OCI-LY7 (cell line): Measurements from ENCODE around the gene PTPRO. TPM values are rescaled to one million over a fixed set of nuclear protein-coding genes. Genes with fewer than 3 reads are reported as not detected.

ENCODE experiments used
- BruUV-seq: library from RNA; stranded (reverse); fragments of 400-500 nt; replicated peaks from 2 replicates; lab custom pipeline; 2021; lab: Mats Ljungman, UMichigan
- CTCF ChIA-PET: fragments of 300-600 bp; sonication (Branson Sonifier 250); formaldehyde crosslinking; loops from one replicate; lab custom pipeline; 2022; ENCODE audit warnings: antibody characterized with exemption; ENCODE audit not compliant: unreplicated experiment; lab: Charles Lee
- POLR2A ChIA-PET: fragments of 300-600 bp; sonication (Branson Sonifier 250); formaldehyde crosslinking; loops from one replicate; lab custom pipeline; 2022; ENCODE audit warnings: antibody characterized with exemption; lab: Charles Lee
- DNase-seq: peaks from one replicate; pipeline ENCODE4 v3.0.0-alpha.2; 2015; ENCODE audit warnings: low spot score
- H2AFZ ChIP-seq: fragments of 200-600 bp; sonication (generic), shearing (Covaris generic); 2 replicates; pipeline ENCODE4 v1.6.1; 2014; ENCODE audit warnings: mild to moderate bottlenecking, antibody characterized with exemption, low read length, moderate library complexity
- H3K27ac ChIP-seq: fragments of 200-600 bp; sonication (generic); 2 replicates; pipeline ENCODE4 v1.5.1; 2014; ENCODE audit warnings: mixed run types, low read depth, mild to moderate bottlenecking, moderate library complexity, low read length, inconsistent platforms; ENCODE audit not compliant: poor library complexity, severe bottlenecking
- H3K36me3 ChIP-seq: fragments of 200-600 bp; sonication (generic); 2 replicates; pipeline ENCODE4 v1.6.1; 2014; ENCODE audit warnings: mild to moderate bottlenecking, antibody characterized with exemption, low read length, moderate library complexity, mixed read lengths; ENCODE audit not compliant: insufficient read depth
- H3K4me1 ChIP-seq: fragments of 200-600 bp; sonication (generic); 2 replicates; pipeline ENCODE4 v1.5.1; 2014; ENCODE audit warnings: mild to moderate bottlenecking, low read length; ENCODE audit not compliant: insufficient read depth, poor library complexity, severe bottlenecking
- H3K4me2 ChIP-seq: fragments of 200-600 bp; sonication (generic); 2 replicates; pipeline ENCODE4 v1.6.1; 2014; ENCODE audit warnings: mild to moderate bottlenecking, low read length
- H3K4me3 ChIP-seq: fragments of 200-600 bp; sonication (generic); 2 replicates; pipeline ENCODE4 v1.5.1; 2014; ENCODE audit warnings: mild to moderate bottlenecking, low read depth, low read length; ENCODE audit not compliant: poor library complexity, severe bottlenecking
- H3K79me2 ChIP-seq: fragments of 200-600 bp; sonication (generic); 2 replicates; pipeline ENCODE4 v1.6.1; 2016; ENCODE audit warnings: low read depth, mild to moderate bottlenecking, low read length, moderate library complexity, mixed read lengths; ENCODE audit not compliant: insufficient read depth
- H3K9me2 ChIP-seq: fragments of 200-600 bp; sonication (generic); 2 replicates; pipeline ENCODE4 v1.6.1; 2016; ENCODE audit warnings: mild to moderate bottlenecking, low read length, mixed read lengths; ENCODE audit not compliant: insufficient read depth
- H3K9me3 ChIP-seq: fragments of 200-600 bp; sonication (generic); 2 replicates; pipeline ENCODE4 v1.6.1; 2014; ENCODE audit warnings: mild to moderate bottlenecking, mixed run types, low read length, mixed read lengths
- H4K20me1 ChIP-seq: fragments of 200-600 bp; sonication (generic); 2 replicates; pipeline ENCODE4 v1.6.1; 2014; ENCODE audit warnings: mild to moderate bottlenecking, antibody characterized with exemption, low read length, moderate library complexity, mixed read lengths; ENCODE audit not compliant: insufficient read depth
- EZH2phosphoT487 ChIP-seq: fragments of 200-600 bp; sonication (generic); IDR thresholded peaks from 2 replicates; pipeline ENCODE4 v1.6.1; 2018; ENCODE audit warnings: low read depth, borderline replicate concordance, mild to moderate bottlenecking, mixed run types, antibody characterized with exemption, low read length, moderate library complexity, mixed read lengths
- intact Hi-C: fragments of 100-400 bp; cut with micrococcal nuclease; formaldehyde crosslinking; loops from one replicate; pipeline ENCODE4 v1.10.0; 2022; ENCODE audit not compliant: unreplicated experiment
- total RNA-seq, 2 experiments: library from RNA; depleted of rRNA in 1 of 2; stranded (reverse); fragments of >200 nt in 1 of 2; shearing (Covaris generic) in 1 of 2; gene quantifications; 2 replicates each; pipeline ENCODE4 v1.2.3, GENCODE V29; 2014 to 2022
- TF ChIP-seq, protein P1 (sequence below): fragments of 200-600 bp; sonication (generic); conservative IDR thresholded peaks from 2 replicates; pipeline ENCODE4 v1.5.1; 2014; ENCODE audit warnings: mild to moderate bottlenecking, antibody characterized with exemption, low read length, moderate library complexity, mixed read lengths

PTPRO gene
- total RNA-seq, 2 experiments from 2014 or later: 0.06 to 0.23 TPM

DNA sequence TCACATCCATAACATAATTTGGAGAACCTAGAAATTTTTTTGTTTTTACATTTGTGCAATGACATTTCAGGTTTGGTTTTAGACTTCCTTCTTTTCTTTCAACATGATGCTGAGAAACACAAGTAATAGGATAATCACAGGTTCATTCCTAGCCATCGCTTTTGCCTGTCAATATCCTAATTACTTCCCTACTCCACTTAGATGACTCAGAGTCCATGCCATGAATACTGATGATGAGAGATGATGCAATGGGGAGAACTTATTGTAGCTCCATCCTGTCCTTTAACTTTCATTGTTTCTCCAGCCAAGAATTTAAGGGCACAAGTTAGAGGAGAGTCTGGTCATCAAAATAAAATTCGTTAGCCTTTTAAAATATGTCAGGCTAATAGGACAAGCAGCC lies 101.3 kb downstream of the PTPRO start:
- no TSS peak for BruUV-seq

DNA sequence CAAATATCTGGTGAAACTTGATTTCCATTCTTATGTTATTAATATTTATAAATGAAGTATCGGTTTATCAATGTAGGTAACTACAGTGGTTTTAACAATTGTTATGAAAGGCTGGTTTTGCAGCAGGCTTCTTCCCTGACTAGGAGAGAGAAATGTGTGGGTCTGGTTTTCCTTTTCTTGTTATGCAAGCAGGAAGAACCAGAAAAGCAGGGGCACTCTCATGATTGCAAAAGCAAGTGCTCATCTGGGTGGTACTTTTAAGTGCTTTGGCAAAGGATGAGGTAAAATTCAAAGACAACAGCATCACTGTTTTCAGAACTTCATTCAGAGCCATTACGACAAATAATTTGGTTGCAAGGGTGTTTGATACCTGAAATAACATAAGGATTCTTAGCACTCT lies 105.6 kb downstream of the PTPRO start:
- H3K79me2 ChIP-seq: no peaks in the 10 kb centered on the region
- H3K4me2 ChIP-seq: no peak overlapping the region
- intact Hi-C loops: no loop called here
- H3K9me3 ChIP-seq: no peaks in the 10 kb centered on the region
- H2AFZ ChIP-seq: no peak overlapping the region
- H4K20me1 ChIP-seq: no peaks in the 10 kb centered on the region
- no peak overlapping the region for H3K27ac ChIP-seq
- DNase-seq: no peak
- ChIA-PET CTCF (no interaction called here), POLR2A (no interaction called here)
- H3K9me2 ChIP-seq: no peaks in the 10 kb centered on the region
- H3K4me1 ChIP-seq: no peaks in the 10 kb centered on the region
- TF ChIP-seq EZH2phosphoT487: no peak
- TF ChIP-seq, protein P1, sequence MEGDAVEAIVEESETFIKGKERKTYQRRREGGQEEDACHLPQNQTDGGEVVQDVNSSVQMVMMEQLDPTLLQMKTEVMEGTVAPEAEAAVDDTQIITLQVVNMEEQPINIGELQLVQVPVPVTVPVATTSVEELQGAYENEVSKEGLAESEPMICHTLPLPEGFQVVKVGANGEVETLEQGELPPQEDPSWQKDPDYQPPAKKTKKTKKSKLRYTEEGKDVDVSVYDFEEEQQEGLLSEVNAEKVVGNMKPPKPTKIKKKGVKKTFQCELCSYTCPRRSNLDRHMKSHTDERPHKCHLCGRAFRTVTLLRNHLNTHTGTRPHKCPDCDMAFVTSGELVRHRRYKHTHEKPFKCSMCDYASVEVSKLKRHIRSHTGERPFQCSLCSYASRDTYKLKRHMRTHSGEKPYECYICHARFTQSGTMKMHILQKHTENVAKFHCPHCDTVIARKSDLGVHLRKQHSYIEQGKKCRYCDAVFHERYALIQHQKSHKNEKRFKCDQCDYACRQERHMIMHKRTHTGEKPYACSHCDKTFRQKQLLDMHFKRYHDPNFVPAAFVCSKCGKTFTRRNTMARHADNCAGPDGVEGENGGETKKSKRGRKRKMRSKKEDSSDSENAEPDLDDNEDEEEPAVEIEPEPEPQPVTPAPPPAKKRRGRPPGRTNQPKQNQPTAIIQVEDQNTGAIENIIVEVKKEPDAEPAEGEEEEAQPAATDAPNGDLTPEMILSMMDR: no peak
- BruUV-seq: no TSS peak
- no peak overlapping the region for H3K4me3 ChIP-seq
- no peaks in the 10 kb centered on the region for H3K36me3 ChIP-seq

More for the DNA sequence above, 101.3 kb downstream of the PTPRO start:
- H3K4me1 ChIP-seq: no peaks in the 10 kb centered on the region
- POLR2A ChIA-PET: interaction anchor here (0.6 to 1.6 kb wide), 2 partner anchors 11 to 373 kb away, joined by 3 to 4 read pairs; no protein-coding TSS in a partner anchor
- CTCF ChIA-PET: no interaction called here
- TF ChIP-seq EZH2phosphoT487: no peak
- H3K9me3 ChIP-seq: no peaks in the 10 kb centered on the region
- H2AFZ ChIP-seq: no peak overlapping the region
- no peaks in the 10 kb centered on the region for H3K9me2 ChIP-seq
- H3K4me2 ChIP-seq: no peak overlapping the region
- no peaks in the 10 kb centered on the region for H4K20me1 ChIP-seq
- intact Hi-C loops: no loop called here
- DNase-seq: no peak
- no peaks in the 10 kb centered on the region for H3K36me3 ChIP-seq
- H3K79me2 ChIP-seq: no peaks in the 10 kb centered on the region
- H3K27ac ChIP-seq: no peak overlapping the region
- H3K4me3 ChIP-seq: no peak overlapping the region

DNA sequence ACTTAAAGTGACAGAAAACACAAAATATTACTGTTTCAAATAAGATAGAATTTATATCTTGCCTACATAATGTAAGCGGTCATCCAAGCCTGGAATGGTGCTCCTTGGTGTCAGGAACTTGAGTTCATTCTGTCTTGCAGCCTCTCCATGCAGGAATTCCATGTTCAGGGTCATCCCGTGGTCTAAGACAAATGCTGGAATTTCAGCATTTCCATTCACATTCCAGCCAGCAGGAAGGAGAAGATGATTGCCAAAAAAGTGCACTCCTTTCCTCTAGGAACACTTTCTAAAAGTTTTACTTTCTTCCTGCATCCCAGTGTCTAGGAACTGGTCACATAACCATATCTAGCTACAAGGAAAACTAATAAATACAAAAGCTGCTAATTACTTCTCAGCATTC lies 106.3 kb downstream of the PTPRO start:
- CTCF ChIA-PET: no interaction called here

DNA sequence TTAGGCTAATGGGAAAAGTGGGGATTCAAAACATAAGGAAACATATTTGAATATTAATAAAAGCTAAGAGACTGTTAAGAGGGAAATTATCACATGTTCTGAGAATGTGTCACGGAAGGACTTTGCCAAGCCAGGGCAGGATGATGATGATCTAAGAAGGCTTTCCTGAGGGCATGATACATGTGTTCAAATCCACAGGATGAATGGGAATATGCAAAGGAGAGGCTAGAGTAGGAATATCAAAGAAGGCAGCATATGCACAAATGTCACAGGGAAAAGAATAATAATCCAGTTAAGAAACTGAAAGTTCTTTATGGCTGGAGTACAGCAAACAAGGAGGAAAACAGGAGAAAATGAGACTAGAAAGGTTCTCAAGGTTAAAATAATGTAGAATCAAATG lies 107.0 kb downstream of the PTPRO start:
- no peaks in the 10 kb centered on the region for H3K9me3 ChIP-seq
- TF ChIP-seq, protein P1: no peak
- TF ChIP-seq EZH2phosphoT487: no peak
- no peaks in the 10 kb centered on the region for H3K9me2 ChIP-seq
- ChIA-PET POLR2A (interaction anchor here (0.6 to 1.3 kb wide), 3 partner anchors 15 to 155 kb away, joined by 3 read pairs; no protein-coding TSS in a partner anchor), CTCF (no interaction called here)
- H3K79me2 ChIP-seq: no peaks in the 10 kb centered on the region
- H2AFZ ChIP-seq: no peak overlapping the region
- no peak for DNase-seq
- no peaks in the 10 kb centered on the region for H3K36me3 ChIP-seq
- H3K4me3 ChIP-seq: no peak overlapping the region
- intact Hi-C loops: no loop called here
- H3K4me1 ChIP-seq: no peaks in the 10 kb centered on the region
- no peaks in the 10 kb centered on the region for H4K20me1 ChIP-seq
- no peak overlapping the region for H3K27ac ChIP-seq
- BruUV-seq: no TSS peak
- H3K4me2 ChIP-seq: no peak overlapping the region

More for the DNA sequence above, 106.3 kb downstream of the PTPRO start:
- TF ChIP-seq EZH2phosphoT487: no peak
- intact Hi-C loops: no loop called here
- H3K9me2 ChIP-seq: no peaks in the 10 kb centered on the region
- H3K27ac ChIP-seq: no peak overlapping the region
- H3K36me3 ChIP-seq: no peaks in the 10 kb centered on the region
- no peak overlapping the region for H2AFZ ChIP-seq
- no peaks in the 10 kb centered on the region for H3K9me3 ChIP-seq
- H3K4me2 ChIP-seq: no peak overlapping the region
- BruUV-seq: no TSS peak
- no peaks in the 10 kb centered on the region for H3K4me1 ChIP-seq
- POLR2A ChIA-PET: interaction anchor here (0.7 to 1.3 kb wide), 2 partner anchors 14 to 151 kb away, joined by 3 read pairs; no protein-coding TSS in a partner anchor
- H3K4me3 ChIP-seq: no peak overlapping the region
- no peak for DNase-seq
- no peaks in the 10 kb centered on the region for H4K20me1 ChIP-seq
- no peaks in the 10 kb centered on the region for H3K79me2 ChIP-seq
